ENCODE measurements around the gene NTN1. TPM values are rescaled to one million over a fixed set of nuclear protein-coding genes. Genes with fewer than 3 reads are reported as not detected.

NTN1 gene
- total RNA-seq, 1 experiment from 2014 or later, result 4.2 TPM

DNA sequence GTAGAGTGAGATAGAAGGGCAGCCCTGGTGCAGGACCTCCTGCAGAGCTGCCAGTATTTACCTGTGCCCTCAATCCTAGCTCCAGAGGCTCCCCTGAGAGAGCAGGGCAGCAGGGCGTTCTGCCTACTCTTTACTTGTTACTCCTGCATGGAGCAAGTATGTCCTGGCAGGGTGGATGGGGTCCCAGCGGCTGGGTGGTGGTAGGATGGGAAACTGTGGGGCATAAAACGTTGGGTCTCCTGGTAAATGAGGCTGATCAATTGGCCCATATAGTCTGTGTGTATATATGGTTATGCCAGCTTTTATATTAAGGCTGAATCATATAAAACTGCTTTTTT lies 192.0 kb downstream of the NTN1 start:
- Histone ChIP-seq H3K4me1 (ENCODE audit: control insufficient read depth in 1 of 2, insufficient read depth in 2 of 2, low read length in 2 of 2) (no peaks in the 10 kb centered on the region), H3K27ac (ENCODE audit: low read depth, low read length) (no peak overlapping the region), H2AFZ (ENCODE audit: low read depth, low read length, poor library complexity, severe bottlenecking) (no peak overlapping the region), H3K4me2 (ENCODE audit: low read length) (no peak overlapping the region), H3K36me3 (ENCODE audit: control insufficient read depth in 1 of 2, insufficient read depth in 2 of 2, low read length in 2 of 2) (no peaks in the 10 kb centered on the region), H3K9ac (ENCODE audit: low read length) (no peak overlapping the region), H3K9me2 (ENCODE audit: insufficient read depth) (no peaks in the 10 kb centered on the region), H4K20me1 (ENCODE audit: insufficient read depth) (no peaks in the 10 kb centered on the region), H3K27me3 (ENCODE audit: insufficient read depth, low read length) (no peaks in the 10 kb centered on the region), H3K4me3 (replicated peaks in 1 of 2; ENCODE audit: low read depth in 1 of 2, low read length in 2 of 2) (no peak overlapping the region), H3K79me2 (ENCODE audit: insufficient read depth, low read length) (no peaks in the 10 kb centered on the region), H3K9me3 (ENCODE audit: control insufficient read depth in 1 of 2, insufficient read depth in 1 of 2, low read depth in 1 of 2, low read length in 2 of 2) (peaks cover 0 to 16% of the 10 kb centered on the region in 2 experiments; a peak in 3 of 4 replicates)
- ChIA-PET POLR2A (no interaction called here), RAD21 (ENCODE audit: low non-redundant PET in 1 of 2, low total read pairs in 2 of 2, uncharacterized antibody in 2 of 2, unreplicated experiment in 2 of 2) (no interaction called here), CTCF (no interaction called here)
- no peak for TF ChIP-seq EZH2phosphoT487 (IDR thresholded peaks at IDR 0.05; ENCODE audit: borderline replicate concordance)
- no peak for TF ChIP-seq SRF (IDR thresholded peaks at IDR 0.05; ENCODE audit: low read depth)
- TF ChIP-seq EZH2 (IDR thresholded peaks at IDR 0.05), result no peak
- TF ChIP-seq YY1 (IDR thresholded peaks at IDR 0.05; ENCODE audit: extremely low read depth, insufficient replicate concordance, low read depth, low read length), result no peak
- TF ChIP-seq SP1 (IDR thresholded peaks at IDR 0.05; ENCODE audit: low read depth), result no peak
- TF ChIP-seq, protein P1, sequence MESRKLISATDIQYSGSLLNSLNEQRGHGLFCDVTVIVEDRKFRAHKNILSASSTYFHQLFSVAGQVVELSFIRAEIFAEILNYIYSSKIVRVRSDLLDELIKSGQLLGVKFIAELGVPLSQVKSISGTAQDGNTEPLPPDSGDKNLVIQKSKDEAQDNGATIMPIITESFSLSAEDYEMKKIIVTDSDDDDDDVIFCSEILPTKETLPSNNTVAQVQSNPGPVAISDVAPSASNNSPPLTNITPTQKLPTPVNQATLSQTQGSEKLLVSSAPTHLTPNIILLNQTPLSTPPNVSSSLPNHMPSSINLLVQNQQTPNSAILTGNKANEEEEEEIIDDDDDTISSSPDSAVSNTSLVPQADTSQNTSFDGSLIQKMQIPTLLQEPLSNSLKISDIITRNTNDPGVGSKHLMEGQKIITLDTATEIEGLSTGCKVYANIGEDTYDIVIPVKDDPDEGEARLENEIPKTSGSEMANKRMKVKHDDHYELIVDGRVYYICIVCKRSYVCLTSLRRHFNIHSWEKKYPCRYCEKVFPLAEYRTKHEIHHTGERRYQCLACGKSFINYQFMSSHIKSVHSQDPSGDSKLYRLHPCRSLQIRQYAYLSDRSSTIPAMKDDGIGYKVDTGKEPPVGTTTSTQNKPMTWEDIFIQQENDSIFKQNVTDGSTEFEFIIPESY (IDR thresholded peaks at IDR 0.05; ENCODE audit: extremely low read depth, insufficient replicate concordance, low read length), result no peak
- no peak for TF ChIP-seq CBX3 (IDR thresholded peaks at IDR 0.05; ENCODE audit: low read depth)
- no peak for TF ChIP-seq TCF7L2 (IDR thresholded peaks at IDR 0.05; ENCODE audit: borderline replicate concordance, extremely low read depth, insufficient read depth, insufficient read length)
- TF ChIP-seq, protein P2, sequence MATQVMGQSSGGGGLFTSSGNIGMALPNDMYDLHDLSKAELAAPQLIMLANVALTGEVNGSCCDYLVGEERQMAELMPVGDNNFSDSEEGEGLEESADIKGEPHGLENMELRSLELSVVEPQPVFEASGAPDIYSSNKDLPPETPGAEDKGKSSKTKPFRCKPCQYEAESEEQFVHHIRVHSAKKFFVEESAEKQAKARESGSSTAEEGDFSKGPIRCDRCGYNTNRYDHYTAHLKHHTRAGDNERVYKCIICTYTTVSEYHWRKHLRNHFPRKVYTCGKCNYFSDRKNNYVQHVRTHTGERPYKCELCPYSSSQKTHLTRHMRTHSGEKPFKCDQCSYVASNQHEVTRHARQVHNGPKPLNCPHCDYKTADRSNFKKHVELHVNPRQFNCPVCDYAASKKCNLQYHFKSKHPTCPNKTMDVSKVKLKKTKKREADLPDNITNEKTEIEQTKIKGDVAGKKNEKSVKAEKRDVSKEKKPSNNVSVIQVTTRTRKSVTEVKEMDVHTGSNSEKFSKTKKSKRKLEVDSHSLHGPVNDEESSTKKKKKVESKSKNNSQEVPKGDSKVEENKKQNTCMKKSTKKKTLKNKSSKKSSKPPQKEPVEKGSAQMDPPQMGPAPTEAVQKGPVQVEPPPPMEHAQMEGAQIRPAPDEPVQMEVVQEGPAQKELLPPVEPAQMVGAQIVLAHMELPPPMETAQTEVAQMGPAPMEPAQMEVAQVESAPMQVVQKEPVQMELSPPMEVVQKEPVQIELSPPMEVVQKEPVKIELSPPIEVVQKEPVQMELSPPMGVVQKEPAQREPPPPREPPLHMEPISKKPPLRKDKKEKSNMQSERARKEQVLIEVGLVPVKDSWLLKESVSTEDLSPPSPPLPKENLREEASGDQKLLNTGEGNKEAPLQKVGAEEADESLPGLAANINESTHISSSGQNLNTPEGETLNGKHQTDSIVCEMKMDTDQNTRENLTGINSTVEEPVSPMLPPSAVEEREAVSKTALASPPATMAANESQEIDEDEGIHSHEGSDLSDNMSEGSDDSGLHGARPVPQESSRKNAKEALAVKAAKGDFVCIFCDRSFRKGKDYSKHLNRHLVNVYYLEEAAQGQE (IDR thresholded peaks at IDR 0.05; ENCODE audit: low read depth), result no peak
- TF ChIP-seq, protein P3, sequence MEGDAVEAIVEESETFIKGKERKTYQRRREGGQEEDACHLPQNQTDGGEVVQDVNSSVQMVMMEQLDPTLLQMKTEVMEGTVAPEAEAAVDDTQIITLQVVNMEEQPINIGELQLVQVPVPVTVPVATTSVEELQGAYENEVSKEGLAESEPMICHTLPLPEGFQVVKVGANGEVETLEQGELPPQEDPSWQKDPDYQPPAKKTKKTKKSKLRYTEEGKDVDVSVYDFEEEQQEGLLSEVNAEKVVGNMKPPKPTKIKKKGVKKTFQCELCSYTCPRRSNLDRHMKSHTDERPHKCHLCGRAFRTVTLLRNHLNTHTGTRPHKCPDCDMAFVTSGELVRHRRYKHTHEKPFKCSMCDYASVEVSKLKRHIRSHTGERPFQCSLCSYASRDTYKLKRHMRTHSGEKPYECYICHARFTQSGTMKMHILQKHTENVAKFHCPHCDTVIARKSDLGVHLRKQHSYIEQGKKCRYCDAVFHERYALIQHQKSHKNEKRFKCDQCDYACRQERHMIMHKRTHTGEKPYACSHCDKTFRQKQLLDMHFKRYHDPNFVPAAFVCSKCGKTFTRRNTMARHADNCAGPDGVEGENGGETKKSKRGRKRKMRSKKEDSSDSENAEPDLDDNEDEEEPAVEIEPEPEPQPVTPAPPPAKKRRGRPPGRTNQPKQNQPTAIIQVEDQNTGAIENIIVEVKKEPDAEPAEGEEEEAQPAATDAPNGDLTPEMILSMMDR (IDR thresholded peaks at IDR 0.05 in 2 of 3, conservative IDR thresholded peaks at IDR 0.05 in 1 of 3; ENCODE audit: borderline replicate concordance in 1 of 3, insufficient read depth in 1 of 3, low read depth in 2 of 3, low read length in 2 of 3), result no peak
- TF ChIP-seq ZNF274 (IDR thresholded peaks at IDR 0.05; ENCODE audit: low read depth, low read length), result no peak
- intact Hi-C loops (cut with micrococcal nuclease), result no loop called here
- no peak for ATAC-seq
- DNase-seq (ENCODE audit: low read depth, low spot score), result no peak
- BruUV-seq (replicated peaks), result no TSS peak

All from HCT116 (cell line).